K562 (cell line): Measurements from ENCODE around the gene SLC1A7. TPM values are rescaled to one million over a fixed set of nuclear protein-coding genes. Genes with fewer than 3 reads are reported as not detected.
A peak's percentile ranks its signal among the peaks of the same experiment; 100 is the strongest.

Experiments used
- ATAC-seq: fragments of 200-7000 bp; cut with Tn5 transposase; 3 replicates; pipeline ENCODE4 v1.9.1; 2020; ENCODE audit warnings: moderate library complexity
- BruUV-seq: library from RNA; stranded (reverse); fragments of 400-500 nt; replicated peaks from 2 replicates; lab custom pipeline; 2021; lab: Mats Ljungman, UMichigan
- CTCF ChIA-PET: fragments of 300-600 bp; formaldehyde crosslinking; extraction: SDS; loops from one replicate; lab custom pipeline; 2021; ENCODE audit warnings: low intra/inter-chr PET ratio; lab: Yijun Ruan, JAX
- POLR2A ChIA-PET: fragments of 300-600, 350-650 bp; sonication (Branson Sonifier 250); formaldehyde crosslinking; extraction: SDS; loops from one replicate; lab custom pipeline; 2021; ENCODE audit warnings: antibody characterized with exemption, inconsistent platforms; lab: Yijun Ruan, JAX
- DNase-seq, 4 experiments: peaks; one replicate each; pipeline versions ENCODE4 v3.0.0 to v3.0.0-alpha.2; 2011 to 2018; ENCODE audit warnings: low spot score in 3 of 4, mixed read lengths in 3 of 4; ENCODE audit errors: extremely low read depth in 1 of 4
- FAIRE-seq: peaks from 2 replicates; lab custom pipeline; 2011; peaks lifted over from hg19 to GRCh38; lab: Jason Lieb, UNC
- H2AFZ ChIP-seq: 2 replicates; pipeline ENCODE4 v1.6.0; 2011; ENCODE audit warnings: low read depth, low read length, control low read depth, inconsistent platforms
- H3K27ac ChIP-seq: fragments of 200-600 bp; 3 replicates; pipeline ENCODE4 v1.8.0; 2011; ENCODE audit warnings: low read depth, mild to moderate bottlenecking, control low read depth, inconsistent platforms, low read length, moderate library complexity, mixed read lengths; ENCODE audit errors: extremely low read depth
- H3K27me3 ChIP-seq, 2 experiments: fragments of 300-600 bp in 1 of 2; 2 replicates in 1 of 2; 3 replicates in 1 of 2; pipeline versions ENCODE4 v1.6.0 to v1.8.0; 2011; ENCODE audit warnings: inconsistent platforms in 2 of 2, low read length in 2 of 2, mild to moderate bottlenecking in 1 of 2, mixed read lengths in 1 of 2, moderate library complexity in 1 of 2; ENCODE audit not compliant: control insufficient read depth in 2 of 2, insufficient read depth in 2 of 2
- H3K36me3 ChIP-seq: fragments of 300-600 bp; 3 replicates; pipeline ENCODE4 v1.8.0; 2011; ENCODE audit warnings: mild to moderate bottlenecking, low read length, inconsistent platforms; ENCODE audit not compliant: control insufficient read depth, insufficient read depth
- H3K4me1 ChIP-seq, 2 experiments: fragments of 200-600 bp in 1 of 2; replicated peaks in 1 of 2; 2 replicates in 1 of 2; 3 replicates in 1 of 2; pipeline versions ENCODE4 v1.5.1 to v1.8.0; 2011; ENCODE audit warnings: inconsistent platforms in 2 of 2, low read length in 2 of 2, mild to moderate bottlenecking in 1 of 2, mixed read lengths in 1 of 2, moderate library complexity in 1 of 2; ENCODE audit not compliant: control insufficient read depth in 2 of 2, insufficient read depth in 2 of 2
- H3K4me2 ChIP-seq: 2 replicates; pipeline ENCODE4 v1.6.1; 2011; ENCODE audit warnings: low read length, control low read depth, inconsistent platforms, mixed read lengths; ENCODE audit not compliant: insufficient read depth
- H3K4me3 ChIP-seq: fragments of 200-600 bp; sonication (generic), shearing (Covaris generic); 2 replicates; pipeline ENCODE4 v1.5.1; 2016; ENCODE audit warnings: control low read depth, inconsistent platforms
- H3K79me2 ChIP-seq: fragments of 200-600 bp; 3 replicates; pipeline ENCODE4 v1.8.0; 2011; ENCODE audit warnings: low read length, inconsistent platforms; ENCODE audit not compliant: control insufficient read depth, insufficient read depth
- H3K9ac ChIP-seq, 2 experiments: 2 replicates each; pipeline versions ENCODE4 v1.6.0 to v1.6.1; 2011; ENCODE audit warnings: low read depth in 2 of 2, low read length in 2 of 2, control low read depth in 1 of 2, inconsistent platforms in 1 of 2, mild to moderate bottlenecking in 1 of 2, mixed read lengths in 1 of 2; ENCODE audit not compliant: insufficient read depth in 1 of 2
- H3K9me1 ChIP-seq: one replicate; pipeline ENCODE4 v1.6.0; 2011; ENCODE audit warnings: inconsistent platforms, mild to moderate bottlenecking, low read length, moderate library complexity; ENCODE audit not compliant: control insufficient read depth, insufficient read depth
- H3K9me3 ChIP-seq: replicated peaks from 2 replicates; pipeline ENCODE4 v1.5.1; 2011; ENCODE audit warnings: low read depth, low read length, inconsistent platforms; ENCODE audit not compliant: control insufficient read depth, insufficient read depth
- H4K20me1 ChIP-seq: replicated peaks from 2 replicates; pipeline ENCODE4 v1.6.1; 2011; ENCODE audit warnings: low read length, inconsistent platforms, mixed read lengths; ENCODE audit not compliant: control insufficient read depth, insufficient read depth
- E2F3 ChIP-seq: fragments of 250-450 bp; sonication (Bioruptor Pico); IDR thresholded peaks from 2 replicates; pipeline ENCODE4 v1.4.0; 2020; ENCODE audit warnings: mild to moderate bottlenecking
- EHMT2 ChIP-seq: fragments of 450-650 bp; IDR thresholded peaks from 2 replicates; pipeline ENCODE4 v1.6.1; 2018; ENCODE audit warnings: antibody characterized with exemption
- ESRRA ChIP-seq: fragments of 450-650 bp; IDR thresholded peaks from 2 replicates; pipeline ENCODE4 v1.6.1; 2014; ENCODE audit warnings: low read depth, mild to moderate bottlenecking, moderate library complexity, borderline replicate concordance
- EZH2 ChIP-seq: IDR thresholded peaks from 2 replicates; pipeline ENCODE4 v1.6.1; 2012; ENCODE audit warnings: low read depth, mild to moderate bottlenecking, inconsistent platforms, low read length, borderline replicate concordance
- FOXP4 ChIP-seq: sonication (generic); formaldehyde crosslinking; IDR thresholded peaks from 2 replicates; pipeline ENCODE4 v1.8.0; 2022; ENCODE audit warnings: mild to moderate bottlenecking, missing genetic modification reagents, borderline replicate concordance
- MTA2 ChIP-seq: fragments of 450-650 bp; IDR thresholded peaks from 2 replicates; pipeline ENCODE4 v1.6.1; 2016; ENCODE audit warnings: low read depth
- NONO ChIP-seq, 2 experiments: fragments of 200-400 bp in 1 of 2; fragments of 450-650 bp in 1 of 2; formaldehyde crosslinking in 1 of 2; IDR thresholded peaks; 2 replicates each; pipeline ENCODE4 v1.6.1; 2017; ENCODE audit warnings: low read depth in 2 of 2, mild to moderate bottlenecking in 2 of 2, moderate library complexity in 2 of 2, low read length in 1 of 2
- WGBS: fragments of 100-300 bp; shearing (Covaris generic); methylation state at CpG from one replicate; pipeline ENCODE4 v1.1.6; 2016; ENCODE audit warnings: low coverage, mixed read lengths; ENCODE audit not compliant: insufficient coverage; ENCODE audit errors: missing lambda C conversion rate; 5-methylcytosine and 5-hydroxymethylcytosine counted together
- in situ Hi-C: fragments of 300-500 bp; cut with MboI; formaldehyde crosslinking; loops from 4 replicates; pipeline ENCODE4 v1.15.0; 2018; ENCODE audit warnings: inconsistent platforms, mixed read lengths
- intact Hi-C: fragments of 100-400 bp; cut with micrococcal nuclease; formaldehyde crosslinking; loops from 2 replicates; pipeline ENCODE4 v1.14.2; 2022
- polyA plus RNA-seq, 8 experiments: library from polyadenylated mRNA; depleted of rRNA in 4 of 8; stranded (reverse) in 5 of 8; unstranded in 3 of 8; fragments of >200 nt; fragmentation: Nextera tagmentation in 2 of 8; fragmentation: Illumina TruSeq in 1 of 8; extraction: Ambion mirVana in 2 of 8; extraction: Trizol in 1 of 8; gene quantifications; 2 replicates each; pipeline versions ENCODE4 v1.2.1 to v1.2.3, GENCODE V29; 2011 to 2014; ENCODE audit warnings: inconsistent platforms in 1 of 8, missing spikeins in 1 of 8
- total RNA-seq, 7 experiments: library from RNA; depleted of rRNA in 6 of 7; stranded (reverse); fragments of >200 nt in 6 of 7; fragmentation: Illumina TruSeq in 2 of 7; extraction: Trizol in 2 of 7; gene quantifications; 2 replicates each; pipeline versions ENCODE4 v1.2.1 to v1.2.3, GENCODE V29; 2011 to 2021; ENCODE audit warnings: low replicate concordance in 1 of 7

SLC1A7 gene
- total and polyA plus RNA-seq, 9 of the 15 experiments (the other 6 are each of a cell fraction or from before 2014, with no cell fraction given): 0.07 TPM; not detected in 8

- Histone ChIP-seq H3K9me3 (no peaks in the 10 kb centered on the region), H3K27me3 (peaks cover 35 to 85% of the 10 kb centered on the region in 2 experiments; a peak in 4 of 5 replicates)
- TF ChIP-seq NONO (IDR thresholded peaks at IDR 0.05; ENCODE audit: low read depth in 2 of 2, low read length in 1 of 2) (no peak), FOXP4 (CRISPR knock-in tag) (no peak), ESRRA (0 out of 2 replicates have a peak, but pooled peaks have one; percentile 59), EZH2 (no peak), E2F3 (CRISPR knock-in tag) (no peak), MTA2 (no peak), EHMT2 (no peak)
Measured at GRCh38 chr1:53117836-53118235, 24.6 kb downstream of the SLC1A7 start.

More at GRCh38 chr1:53117836-53118235, 24.6 kb downstream of the SLC1A7 start:
- H3K36me3 ChIP-seq: no peaks in the 10 kb centered on the region
- POLR2A ChIA-PET: interaction anchor here (0.7 to 1.3 kb wide), 3 partner anchors 14 to 71 kb away, joined by 3 to 4 read pairs (median 3); no protein-coding TSS in a partner anchor
- peaks cover 0 to 32% of the 10 kb centered on the region in 2 experiments; a peak in 2 of 5 replicates for H3K4me1 ChIP-seq
- DNase-seq (no peak), ATAC-seq (no peak), FAIRE-seq (no peak)
- no peaks in the 10 kb centered on the region for H3K79me2 ChIP-seq
- H4K20me1 ChIP-seq: peaks cover 10% of the 10 kb centered on the region
- H3K9me1 ChIP-seq: no peaks in the 10 kb centered on the region
- intact Hi-C loops (no loop called here), in situ Hi-C loops (no loop called here)
- no peak overlapping the region for H3K4me2 ChIP-seq
- WGBS: 1% methylated on average over 9 of the region's 9 CpGs
- no peak overlapping the region for H3K27ac ChIP-seq
- 0 out of 4 replicates have a peak overlapping the region, but pooled peaks of 1 of the 2 experiments have one; percentile 30 for H3K9ac ChIP-seq
- CTCF ChIA-PET: interaction anchor here (0.7 kb wide), 1 partner anchor 379 kb away, joined by 3 read pairs; no protein-coding TSS in a partner anchor
- no peak overlapping the region for H3K4me3 ChIP-seq
- no peak overlapping the region for H2AFZ ChIP-seq
- BruUV-seq: no TSS peak
